Measurements from ENCODE around the gene SNX24. TPM values are rescaled to one million over a fixed set of nuclear protein-coding genes. Genes with fewer than 3 reads are reported as not detected.

SNX24 gene
- total and polyA plus RNA-seq, 2 experiments from 2014 or later, result 18.0 to 27.5 TPM

- Histone ChIP-seq H3K4me1 (ENCODE audit: insufficient read depth) (peaks cover 21% of the 10 kb centered on the region), H3K27me3 (ENCODE audit: insufficient read depth) (no peaks in the 10 kb centered on the region), H3K4me2 (no peak overlapping the region), H3K79me2 (replicated peaks; ENCODE audit: insufficient read depth) (no peaks in the 10 kb centered on the region), H3K36me3 (ENCODE audit: insufficient read depth) (no peaks in the 10 kb centered on the region), H3F3A (replicated peaks; ENCODE audit: low read depth) (no peaks in the 10 kb centered on the region), H2AFZ (no peak overlapping the region), H3K9me2 (ENCODE audit: insufficient read depth) (no peaks in the 10 kb centered on the region), H3K27ac (ENCODE audit: low read depth) (no peak overlapping the region), H4K20me1 (replicated peaks; ENCODE audit: insufficient read depth) (no peaks in the 10 kb centered on the region), H3K4me3 (no peak overlapping the region)
- Mint-ChIP-seq H3K4me3 (no peak overlapping the region), H3K36me3 (ENCODE audit: low read depth) (no peaks in the 10 kb centered on the region), H3K9me3 (no peaks in the 10 kb centered on the region), H3K27me3 (ENCODE audit: insufficient read depth, low read depth, poor library complexity) (peaks cover 5% of the 10 kb centered on the region), H3K27ac (no peak overlapping the region), H3K4me1 (peaks cover 37% of the 10 kb centered on the region)
- no peak for DNase-seq (ENCODE audit: low spot score)
- ATAC-seq, result no peak
- TF ChIP-seq, protein P1, sequence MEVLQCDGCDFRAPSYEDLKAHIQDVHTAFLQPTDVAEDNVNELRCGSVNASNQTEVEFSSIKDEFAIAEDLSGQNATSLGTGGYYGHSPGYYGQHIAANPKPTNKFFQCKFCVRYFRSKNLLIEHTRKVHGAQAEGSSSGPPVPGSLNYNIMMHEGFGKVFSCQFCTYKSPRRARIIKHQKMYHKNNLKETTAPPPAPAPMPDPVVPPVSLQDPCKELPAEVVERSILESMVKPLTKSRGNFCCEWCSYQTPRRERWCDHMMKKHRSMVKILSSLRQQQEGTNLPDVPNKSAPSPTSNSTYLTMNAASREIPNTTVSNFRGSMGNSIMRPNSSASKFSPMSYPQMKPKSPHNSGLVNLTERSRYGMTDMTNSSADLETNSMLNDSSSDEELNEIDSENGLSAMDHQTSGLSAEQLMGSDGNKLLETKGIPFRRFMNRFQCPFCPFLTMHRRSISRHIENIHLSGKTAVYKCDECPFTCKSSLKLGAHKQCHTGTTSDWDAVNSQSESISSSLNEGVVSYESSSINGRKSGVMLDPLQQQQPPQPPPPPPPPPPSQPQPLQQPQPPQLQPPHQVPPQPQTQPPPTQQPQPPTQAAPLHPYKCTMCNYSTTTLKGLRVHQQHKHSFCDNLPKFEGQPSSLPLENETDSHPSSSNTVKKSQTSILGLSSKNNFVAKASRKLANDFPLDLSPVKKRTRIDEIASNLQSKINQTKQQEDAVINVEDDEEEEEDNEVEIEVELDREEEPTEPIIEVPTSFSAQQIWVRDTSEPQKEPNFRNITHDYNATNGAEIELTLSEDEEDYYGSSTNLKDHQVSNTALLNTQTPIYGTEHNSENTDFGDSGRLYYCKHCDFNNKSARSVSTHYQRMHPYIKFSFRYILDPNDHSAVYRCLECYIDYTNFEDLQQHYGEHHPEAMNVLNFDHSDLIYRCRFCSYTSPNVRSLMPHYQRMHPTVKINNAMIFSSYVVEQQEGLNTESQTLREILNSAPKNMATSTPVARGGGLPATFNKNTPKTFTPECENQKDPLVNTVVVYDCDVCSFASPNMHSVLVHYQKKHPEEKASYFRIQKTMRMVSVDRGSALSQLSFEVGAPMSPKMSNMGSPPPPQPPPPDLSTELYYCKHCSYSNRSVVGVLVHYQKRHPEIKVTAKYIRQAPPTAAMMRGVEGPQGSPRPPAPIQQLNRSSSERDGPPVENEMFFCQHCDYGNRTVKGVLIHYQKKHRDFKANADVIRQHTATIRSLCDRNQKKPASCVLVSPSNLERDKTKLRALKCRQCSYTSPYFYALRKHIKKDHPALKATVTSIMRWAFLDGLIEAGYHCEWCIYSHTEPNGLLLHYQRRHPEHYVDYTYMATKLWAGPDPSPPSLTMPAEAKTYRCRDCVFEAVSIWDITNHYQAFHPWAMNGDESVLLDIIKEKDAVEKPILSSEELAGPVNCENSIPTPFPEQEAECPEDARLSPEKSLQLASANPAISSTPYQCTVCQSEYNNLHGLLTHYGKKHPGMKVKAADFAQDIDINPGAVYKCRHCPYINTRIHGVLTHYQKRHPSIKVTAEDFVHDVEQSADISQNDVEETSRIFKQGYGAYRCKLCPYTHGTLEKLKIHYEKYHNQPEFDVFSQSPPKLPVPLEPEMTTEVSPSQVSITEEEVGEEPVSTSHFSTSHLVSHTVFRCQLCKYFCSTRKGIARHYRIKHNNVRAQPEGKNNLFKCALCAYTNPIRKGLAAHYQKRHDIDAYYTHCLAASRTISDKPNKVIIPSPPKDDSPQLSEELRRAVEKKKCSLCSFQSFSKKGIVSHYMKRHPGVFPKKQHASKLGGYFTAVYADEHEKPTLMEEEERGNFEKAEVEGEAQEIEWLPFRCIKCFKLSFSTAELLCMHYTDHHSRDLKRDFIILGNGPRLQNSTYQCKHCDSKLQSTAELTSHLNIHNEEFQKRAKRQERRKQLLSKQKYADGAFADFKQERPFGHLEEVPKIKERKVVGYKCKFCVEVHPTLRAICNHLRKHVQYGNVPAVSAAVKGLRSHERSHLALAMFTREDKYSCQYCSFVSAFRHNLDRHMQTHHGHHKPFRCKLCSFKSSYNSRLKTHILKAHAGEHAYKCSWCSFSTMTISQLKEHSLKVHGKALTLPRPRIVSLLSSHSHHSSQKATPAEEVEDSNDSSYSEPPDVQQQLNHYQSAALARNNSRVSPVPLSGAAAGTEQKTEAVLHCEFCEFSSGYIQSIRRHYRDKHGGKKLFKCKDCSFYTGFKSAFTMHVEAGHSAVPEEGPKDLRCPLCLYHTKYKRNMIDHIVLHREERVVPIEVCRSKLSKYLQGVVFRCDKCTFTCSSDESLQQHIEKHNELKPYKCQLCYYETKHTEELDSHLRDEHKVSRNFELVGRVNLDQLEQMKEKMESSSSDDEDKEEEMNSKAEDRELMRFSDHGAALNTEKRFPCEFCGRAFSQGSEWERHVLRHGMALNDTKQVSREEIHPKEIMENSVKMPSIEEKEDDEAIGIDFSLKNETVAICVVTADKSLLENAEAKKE (CRISPR knock-in tag; IDR thresholded peaks at IDR 0.05), result no peak
- TF ChIP-seq NANOG (IDR thresholded peaks at IDR 0.05; ENCODE audit: borderline replicate concordance) (no peak), JUNB (IDR thresholded peaks at IDR 0.05; ENCODE audit: unreplicated experiment) (no peak), ETS1 (IDR thresholded peaks at IDR 0.05) (no peak), ZNF114 (CRISPR knock-in tag; IDR thresholded peaks at IDR 0.05) (no peak), CREB1 (CRISPR knock-in tag; IDR thresholded peaks at IDR 0.05; ENCODE audit: low read depth) (no peak), STAT1 (IDR thresholded peaks at IDR 0.05; ENCODE audit: unreplicated experiment) (no peak)
Observed at GRCh38 chr5:122929001-122929400, 83.6 kb downstream of the SNX24 start.

Measured in GM23338 (cell line).